Uterus (tissue), 4 donors: ENCODE data around the gene MAPK8IP3. TPM values are rescaled to one million over a fixed set of nuclear protein-coding genes. Genes with fewer than 3 reads are reported as not detected.

Source experiments
- DNase-seq, 2 donors: peaks; one replicate each; pipeline ENCODE4 v3.0.0-alpha.2; 2019 to 2020
- H3K27ac ChIP-seq, 2 donors: fragments of 200-600 bp; sonication (generic); 1 replicate in 1 of 2; 2 replicates in 1 of 2; pipeline ENCODE4 v1.5.1; 2016 to 2018
- H3K27me3 ChIP-seq, 2 donors: fragments of 200-600 bp; sonication (generic); one replicate each; pipeline ENCODE4 v1.5.1; 2018 to 2019; ENCODE audit warnings: control low read depth in 1 of 2
- H3K36me3 ChIP-seq, 2 donors: fragments of 200-600 bp; sonication (generic); one replicate each; pipeline ENCODE4 v1.5.1; 2019; ENCODE audit warnings: control low read depth in 1 of 2
- H3K4me1 ChIP-seq, 2 donors: fragments of 200-600 bp; sonication (generic); one replicate each; pipeline ENCODE4 v1.5.1; 2018 to 2019; ENCODE audit warnings: control low read depth in 1 of 2
- H3K4me3 ChIP-seq, 2 donors: fragments of 200-600 bp; sonication (generic); 1 replicate in 1 of 2; 2 replicates in 1 of 2; pipeline ENCODE4 v1.5.1; 2018 to 2019; ENCODE audit warnings: mild to moderate bottlenecking in 1 of 2
- H3K9me3 ChIP-seq, 2 donors: fragments of 200-600 bp; sonication (generic); one replicate each; pipeline ENCODE4 v1.5.1; 2019; ENCODE audit warnings: control low read depth in 1 of 2
- CTCF ChIP-seq, 4 experiments: fragments of 200-600 bp in 2 of 4; fragments of 450-650 bp in 2 of 4; sonication (generic) in 2 of 4; IDR thresholded peaks; one replicate each; pipeline ENCODE4 v1.5.1; 2016 to 2019; ENCODE audit warnings: antibody characterized with exemption in 4 of 4, mild to moderate bottlenecking in 2 of 4, moderate library complexity in 1 of 4
- POLR2A ChIP-seq, 2 donors: fragments of 450-650 bp; IDR thresholded peaks; one replicate each; pipeline ENCODE4 v1.6.1; 2016; ENCODE audit warnings: antibody characterized with exemption in 2 of 2, mild to moderate bottlenecking in 1 of 2, moderate library complexity in 1 of 2
- intact Hi-C: fragments of 100-400 bp; cut with DNase I; formaldehyde crosslinking; loops from one replicate; pipeline ENCODE4 v1.15.1; 2023; ENCODE audit warnings: low total_unique reads
- total RNA-seq, 4 donors: library from RNA; depleted of rRNA in 3 of 4; stranded (reverse); fragments of >200 nt in 3 of 4; gene quantifications; one replicate each; pipeline versions ENCODE4 v1.1.0 to v1.2.4, GENCODE V29; 2014 to 2023
- donor health status: DM: yes; HTN: yes; CAD: no.

Gene MAPK8IP3
- total RNA-seq, 4 donors from 2014 or later = 17.4 to 113 (median 77.8) TPM

GRCh38 chr16:1740781-1741490 lies 34.9 kb downstream of the MAPK8IP3 start:
- DNase-seq = no peak
- Histone ChIP-seq H3K4me3 (no peak overlapping the region), H3K27me3 (no peaks in the 10 kb centered on the region), H3K4me1 (no peaks in the 10 kb centered on the region), H3K36me3 (no peaks in the 10 kb centered on the region), H3K27ac (no peak overlapping the region), H3K9me3 (no peaks in the 10 kb centered on the region)
- intact Hi-C loops = no loop called here
- no peak for TF ChIP-seq CTCF (IDR thresholded peaks at IDR 0.05)
- TF ChIP-seq POLR2A (IDR thresholded peaks at IDR 0.05) = no peak

- intact Hi-C loops = no loop called here
- H3K9me3 ChIP-seq = no peaks in the 10 kb centered on the region
- no peaks in the 10 kb centered on the region for H3K4me1 ChIP-seq
- H3K27ac ChIP-seq = no peak overlapping the region
- TF ChIP-seq CTCF (IDR thresholded peaks at IDR 0.05) (no peak), POLR2A (IDR thresholded peaks at IDR 0.05) (no peak)
- DNase-seq = no peak
- H3K27me3 ChIP-seq = no peaks in the 10 kb centered on the region
- H3K36me3 ChIP-seq = no peaks in the 10 kb centered on the region
- no peak overlapping the region for H3K4me3 ChIP-seq
Measured at GRCh38 chr16:1741553-1742165, 35.7 kb downstream of the MAPK8IP3 start.

GRCh38 chr16:1743376-1744337 lies 37.7 kb downstream of the MAPK8IP3 start:
- Histone ChIP-seq H3K27me3 (no peaks in the 10 kb centered on the region), H3K9me3 (no peaks in the 10 kb centered on the region), H3K36me3 (no peaks in the 10 kb centered on the region), H3K4me1 (no peaks in the 10 kb centered on the region), H3K27ac (no peak overlapping the region), H3K4me3 (no peak overlapping the region)
- DNase-seq = no peak
- intact Hi-C loops = no loop called here
- TF ChIP-seq CTCF (IDR thresholded peaks at IDR 0.05) (no peak), POLR2A (IDR thresholded peaks at IDR 0.05) (no peak)

GRCh38 chr16:1744338-1744840 lies 38.4 kb downstream of the MAPK8IP3 start:
- no peak for DNase-seq
- Histone ChIP-seq H3K9me3 (no peaks in the 10 kb centered on the region), H3K27ac (no peak overlapping the region), H3K27me3 (no peaks in the 10 kb centered on the region), H3K36me3 (no peaks in the 10 kb centered on the region), H3K4me1 (no peaks in the 10 kb centered on the region), H3K4me3 (no peak overlapping the region)
- no peak for TF ChIP-seq CTCF (IDR thresholded peaks at IDR 0.05)
- TF ChIP-seq POLR2A (IDR thresholded peaks at IDR 0.05) = no peak
- intact Hi-C loops = no loop called here
